ENCODE measurements around the gene DYRK3. TPM values are rescaled to one million over a fixed set of nuclear protein-coding genes. Genes with fewer than 3 reads are reported as not detected.
A peak's percentile ranks its signal among the peaks of the same experiment; 100 is the strongest.

DYRK3 gene
- total and polyA plus RNA-seq, 9 of the 15 experiments (the other 6 are each of a cell fraction or from before 2014, with no cell fraction given), result 4.5 to 33.7 (median 25.7) TPM

GRCh38 chr1:206672011-206672688 lies 36.8 kb downstream of the DYRK3 start:
- POLR2A ChIA-PET, result interaction anchor here (0.7 to 3.7 kb wide), 10 partner anchors 8 to 348 kb away, joined by 3 to 21 read pairs (median 6); partner anchors contain the start of gene EIF2D
- peak overlapping the region; percentile 3; the same call in 1 of the 2 replicates for H3K4me3 ChIP-seq
- no peaks in the 10 kb centered on the region for H3K79me2 ChIP-seq (ENCODE audit: control insufficient read depth, insufficient read depth, low read length)
- peak overlapping the region; percentile 80 for H3K27ac ChIP-seq (ENCODE audit: extremely low read depth, low read depth, low read length)
- H4K20me1 ChIP-seq (replicated peaks; ENCODE audit: control insufficient read depth, insufficient read depth, low read length), result no peaks in the 10 kb centered on the region
- BruUV-seq (replicated peaks), result no TSS peak
- WGBS (ENCODE audit: insufficient coverage, low coverage, missing lambda C conversion rate), result 1% methylated on average over 8 of the region's 8 CpGs
- CTCF ChIA-PET (ENCODE audit: low intra/inter-chr PET ratio), result no interaction called here
- no peaks in the 10 kb centered on the region for H3K9me1 ChIP-seq (ENCODE audit: control insufficient read depth, insufficient read depth, low read length)
- H3K4me2 ChIP-seq (ENCODE audit: insufficient read depth, low read length), result peak overlapping the region; percentile 79
- peak overlapping the region; percentile 13 to 66; a peak in 3 of 4 replicates for H3K9ac ChIP-seq (ENCODE audit: insufficient read depth in 1 of 2, low read depth in 2 of 2, low read length in 2 of 2)
- peak; percentile 73 for ATAC-seq
- peak overlapping the region; percentile 66 for H2AFZ ChIP-seq (ENCODE audit: low read depth, low read length)
- in situ Hi-C loops (cut with MboI) (no loop called here), intact Hi-C loops (cut with micrococcal nuclease) (loop anchor here (5.0 kb wide), 1 partner anchor 35 kb away; no protein-coding TSS in a partner anchor)
- no peaks in the 10 kb centered on the region for H3K9me3 ChIP-seq (replicated peaks; ENCODE audit: control insufficient read depth, insufficient read depth, low read depth, low read length)
- no peaks in the 10 kb centered on the region for H3K36me3 ChIP-seq (ENCODE audit: control insufficient read depth, insufficient read depth, low read length)
- H3K4me1 ChIP-seq (replicated peaks in 1 of 2; ENCODE audit: control insufficient read depth in 2 of 2, insufficient read depth in 2 of 2, low read length in 2 of 2), result peaks cover 50 to 78% of the 10 kb centered on the region in 2 experiments
- peak; percentile 72 for FAIRE-seq
- H3K27me3 ChIP-seq (ENCODE audit: control insufficient read depth in 2 of 2, insufficient read depth in 2 of 2, low read length in 2 of 2), result no peaks in the 10 kb centered on the region
- DNase-seq (ENCODE audit: extremely low read depth in 1 of 4, low spot score in 3 of 4), result peak; percentile 76 to 92 (median 80)
- TF ChIP-seq STAT6 (CRISPR knock-in tag; IDR thresholded peaks at IDR 0.05), result no peak
- TF ChIP-seq U2AF2 (optimal IDR thresholded peaks at IDR 0.05; ENCODE audit: low read depth, low read length), result no peak
- 0 out of 2 replicates have a peak, but pooled peaks have one; percentile 8 for TF ChIP-seq KLF6 (CRISPR knock-in tag; IDR thresholded peaks at IDR 0.05; ENCODE audit: borderline replicate concordance)
- peak; percentile 40 for TF ChIP-seq ZNF583 (CRISPR knock-in tag; IDR thresholded peaks at IDR 0.05)
- no peak for TF ChIP-seq E2F4 (CRISPR knock-in tag; IDR thresholded peaks at IDR 0.05; ENCODE audit: low read depth)
- TF ChIP-seq ELF2 (CRISPR knock-in tag; IDR thresholded peaks at IDR 0.05), result peak; percentile 39; the same call in 1 of the 2 replicates
- TF ChIP-seq ZNF184 (CRISPR knock-in tag; IDR thresholded peaks at IDR 0.05), result no peak
- peak; percentile 61; the same call in 1 of the 2 replicates for TF ChIP-seq BCOR (IDR thresholded peaks at IDR 0.05)
- TF ChIP-seq LEF1 (IDR thresholded peaks at IDR 0.05), result peak; percentile 71
- no peak for TF ChIP-seq NR0B1 (IDR thresholded peaks at IDR 0.05; ENCODE audit: partially characterized antibody)
- no peak for TF ChIP-seq HNRNPL (IDR thresholded peaks at IDR 0.05; ENCODE audit: low read depth, low read length)
- TF ChIP-seq RAD21 (CRISPR knock-in tag; conservative IDR thresholded peaks at IDR 0.05 in 1 of 2, IDR thresholded peaks at IDR 0.05 in 1 of 2), result peak in 1 of 2 experiments; percentile 12; a peak in 1 of 4 replicates
- TF ChIP-seq ZNF212 (CRISPR knock-in tag; IDR thresholded peaks at IDR 0.05), result no peak
